ENCODE measurements around the gene NDEL1.

Gene NDEL1

DNA sequence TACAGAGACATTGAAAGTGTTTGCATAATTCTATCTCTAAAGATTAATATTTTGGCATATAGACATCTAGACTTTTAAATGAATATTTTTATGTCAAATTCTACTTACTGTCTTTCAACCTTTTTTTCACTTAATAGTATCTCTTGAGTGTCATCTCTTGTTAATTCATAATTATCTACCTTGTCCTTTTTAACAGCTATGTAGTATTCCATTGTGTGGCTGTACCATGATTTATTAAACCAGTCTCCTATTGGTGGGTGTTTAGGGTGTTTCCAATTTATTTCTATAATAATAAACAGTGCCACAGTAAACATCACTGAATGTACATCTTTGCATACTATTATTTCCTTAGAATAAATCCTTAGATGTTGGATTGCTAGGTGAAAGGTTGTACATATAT, 21.7 kb upstream of the NDEL1 start:
- in situ Hi-C loops (cut with MboI; ENCODE audit: low sequenced_read_pairs, unreplicated experiment) = loop anchor here (10.0 to 25.0 kb wide), 2 partner anchors 331 to 573 kb away; partner anchors contain the start of gene CCDC42
- DNase-seq (ENCODE audit: low spot score) = no peak
- TF ChIP-seq, protein P1, sequence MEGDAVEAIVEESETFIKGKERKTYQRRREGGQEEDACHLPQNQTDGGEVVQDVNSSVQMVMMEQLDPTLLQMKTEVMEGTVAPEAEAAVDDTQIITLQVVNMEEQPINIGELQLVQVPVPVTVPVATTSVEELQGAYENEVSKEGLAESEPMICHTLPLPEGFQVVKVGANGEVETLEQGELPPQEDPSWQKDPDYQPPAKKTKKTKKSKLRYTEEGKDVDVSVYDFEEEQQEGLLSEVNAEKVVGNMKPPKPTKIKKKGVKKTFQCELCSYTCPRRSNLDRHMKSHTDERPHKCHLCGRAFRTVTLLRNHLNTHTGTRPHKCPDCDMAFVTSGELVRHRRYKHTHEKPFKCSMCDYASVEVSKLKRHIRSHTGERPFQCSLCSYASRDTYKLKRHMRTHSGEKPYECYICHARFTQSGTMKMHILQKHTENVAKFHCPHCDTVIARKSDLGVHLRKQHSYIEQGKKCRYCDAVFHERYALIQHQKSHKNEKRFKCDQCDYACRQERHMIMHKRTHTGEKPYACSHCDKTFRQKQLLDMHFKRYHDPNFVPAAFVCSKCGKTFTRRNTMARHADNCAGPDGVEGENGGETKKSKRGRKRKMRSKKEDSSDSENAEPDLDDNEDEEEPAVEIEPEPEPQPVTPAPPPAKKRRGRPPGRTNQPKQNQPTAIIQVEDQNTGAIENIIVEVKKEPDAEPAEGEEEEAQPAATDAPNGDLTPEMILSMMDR (IDR thresholded peaks at IDR 0.05; ENCODE audit: borderline replicate concordance, control extremely low read depth, extremely low read depth, insufficient read depth, missing control alignments) = no peak

DNA sequence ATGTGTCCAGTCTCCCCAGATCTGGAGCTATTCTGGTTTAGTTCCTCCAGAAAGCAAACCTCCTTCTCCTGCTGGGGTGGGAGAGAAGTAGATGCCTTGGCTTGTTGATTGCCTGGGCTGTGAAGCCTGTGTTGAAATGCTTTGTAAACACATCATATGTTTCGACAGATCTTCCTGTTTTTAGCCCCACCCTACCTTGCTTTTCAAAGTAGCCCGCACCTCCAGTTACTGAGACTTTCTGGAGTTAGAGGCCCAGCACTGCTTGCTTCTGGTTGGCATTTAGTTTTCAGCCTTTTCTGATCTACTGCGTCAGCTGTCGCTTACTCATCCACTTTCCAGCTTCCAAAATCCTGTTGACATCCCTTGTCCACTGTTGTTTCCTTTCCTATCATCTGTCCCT, 17.9 kb upstream of the NDEL1 start:
- TF ChIP-seq, protein P1 (IDR thresholded peaks at IDR 0.05; ENCODE audit: borderline replicate concordance, control extremely low read depth, extremely low read depth, insufficient read depth, missing control alignments) = no peak
- no peak for DNase-seq (ENCODE audit: low spot score)
- in situ Hi-C loops (cut with MboI; ENCODE audit: low sequenced_read_pairs, unreplicated experiment) = loop anchor here (10.0 to 25.0 kb wide), 2 partner anchors 327 to 569 kb away; partner anchors contain the start of gene CCDC42

DNA sequence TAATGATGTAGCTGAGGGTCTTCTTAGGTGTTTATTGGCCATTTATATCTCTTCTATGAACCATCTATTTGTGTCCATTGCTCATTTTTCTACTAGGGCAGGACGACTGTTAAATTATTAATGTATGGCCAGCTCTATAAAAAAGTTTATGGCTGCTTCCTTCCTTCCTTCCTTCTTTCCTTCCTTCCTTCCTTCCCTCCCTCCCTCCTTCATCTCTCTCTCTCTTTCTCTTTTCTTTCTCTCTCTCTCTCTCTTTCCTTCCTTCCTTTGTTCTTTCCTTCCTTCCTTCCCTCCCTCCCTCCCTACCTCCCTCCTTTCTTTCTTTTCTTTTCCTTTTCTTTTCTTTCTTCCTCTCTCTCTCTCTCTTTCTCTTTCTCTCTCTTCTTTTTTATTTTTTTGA, 17.2 kb upstream of the NDEL1 start:
- DNase-seq (ENCODE audit: low spot score) = no peak
- TF ChIP-seq, protein P1 (IDR thresholded peaks at IDR 0.05; ENCODE audit: borderline replicate concordance, control extremely low read depth, extremely low read depth, insufficient read depth, missing control alignments) = no peak
- in situ Hi-C loops (cut with MboI; ENCODE audit: low sequenced_read_pairs, unreplicated experiment) = loop anchor here (10.0 to 25.0 kb wide), 2 partner anchors 326 to 569 kb away; partner anchors contain the start of gene CCDC42

DNA sequence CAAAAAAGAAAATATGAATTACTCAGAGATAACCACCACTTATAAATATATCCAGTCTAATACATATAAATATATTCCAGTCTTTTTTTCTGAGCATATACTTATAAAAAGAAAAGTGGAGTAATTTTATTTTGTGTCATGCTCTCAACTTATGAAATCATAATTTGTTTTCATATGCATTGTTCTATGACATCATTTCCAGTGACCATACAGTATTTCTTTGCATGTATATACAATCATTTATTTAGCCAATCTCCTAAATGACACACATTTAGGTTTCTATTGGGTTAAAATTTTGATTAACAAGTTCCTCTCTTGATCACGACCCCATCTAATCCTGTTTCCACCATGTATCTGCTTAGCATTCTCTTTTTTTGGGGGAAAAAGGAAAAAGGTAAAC, 16.4 kb upstream of the NDEL1 start:
- TF ChIP-seq, protein P1 (IDR thresholded peaks at IDR 0.05; ENCODE audit: borderline replicate concordance, control extremely low read depth, extremely low read depth, insufficient read depth, missing control alignments) = no peak
- no peak for DNase-seq (ENCODE audit: low spot score)
- in situ Hi-C loops (cut with MboI; ENCODE audit: low sequenced_read_pairs, unreplicated experiment) = loop anchor here (10.0 to 25.0 kb wide), 2 partner anchors 325 to 568 kb away; partner anchors contain the start of gene CCDC42

DNA sequence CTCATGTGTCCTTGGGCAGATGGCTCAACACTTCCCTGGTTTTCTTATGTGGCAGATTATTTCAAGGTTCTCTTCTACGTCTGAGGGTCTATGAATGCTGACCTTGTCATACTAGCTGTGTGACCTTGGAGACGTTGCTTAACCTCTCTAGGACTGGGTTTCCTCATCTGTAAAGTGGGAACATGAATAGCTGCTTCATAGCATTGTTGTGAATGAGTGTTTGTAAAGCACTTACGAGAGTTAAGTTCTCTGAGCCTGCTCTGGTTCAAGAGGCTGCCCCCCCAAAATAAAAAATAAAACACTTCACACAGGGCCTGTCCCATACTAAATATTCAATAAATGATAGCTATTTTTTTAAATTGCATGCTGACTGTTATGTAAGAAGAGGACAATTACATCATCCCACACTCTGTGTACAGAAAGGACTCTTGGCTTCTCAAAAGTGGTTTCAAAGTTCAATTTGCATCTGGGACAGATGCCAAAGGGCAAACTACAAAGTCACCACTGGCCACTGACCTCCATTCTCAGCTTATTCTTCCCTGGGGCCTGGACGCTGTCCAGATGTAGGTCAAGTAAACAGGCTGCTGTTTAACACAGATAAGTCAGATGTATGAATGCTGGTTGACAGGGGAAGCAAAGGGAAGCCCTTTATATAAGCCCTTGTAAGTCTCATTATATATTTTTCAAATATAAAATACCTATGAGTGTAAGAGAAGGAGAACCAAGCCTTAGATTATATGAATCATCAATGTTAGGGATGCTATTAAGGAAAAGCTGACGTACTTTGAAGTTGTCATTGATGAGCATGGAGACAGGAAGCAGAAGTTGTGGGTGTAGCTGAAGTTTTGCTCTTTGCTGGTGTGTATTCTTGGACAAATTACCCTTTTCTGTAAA, 15.4 kb upstream of the NDEL1 start:
- no peak for DNase-seq (ENCODE audit: low spot score)
- TF ChIP-seq, protein P1 (IDR thresholded peaks at IDR 0.05; ENCODE audit: borderline replicate concordance, control extremely low read depth, extremely low read depth, insufficient read depth, missing control alignments) = no peak
- in situ Hi-C loops (cut with MboI; ENCODE audit: low sequenced_read_pairs, unreplicated experiment) = loop anchor here (25.0 kb wide), 1 partner anchor 567 kb away; no protein-coding TSS in a partner anchor

DNA sequence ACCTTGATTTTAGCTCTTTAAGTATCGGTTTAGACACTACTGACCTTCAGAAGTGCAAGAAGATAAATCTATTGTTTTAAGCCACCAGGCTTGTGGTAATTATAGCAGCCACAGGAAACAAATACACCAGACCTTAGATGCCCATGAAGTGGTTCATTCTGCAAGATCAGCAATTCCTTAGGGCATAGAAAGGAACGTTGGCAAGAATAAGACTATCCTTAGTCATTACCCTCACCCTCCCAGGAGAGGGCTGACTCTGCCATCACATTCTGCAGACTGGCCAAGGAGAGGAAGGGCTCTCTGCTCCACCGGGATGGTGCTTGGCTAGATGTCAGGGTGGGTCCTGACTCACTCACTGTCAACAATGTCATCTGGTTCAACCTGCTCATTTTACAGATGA, 14.1 kb upstream of the NDEL1 start:
- in situ Hi-C loops (cut with MboI; ENCODE audit: low sequenced_read_pairs, unreplicated experiment) = loop anchor here (25.0 kb wide), 1 partner anchor 566 kb away; no protein-coding TSS in a partner anchor
- TF ChIP-seq, protein P1 (IDR thresholded peaks at IDR 0.05; ENCODE audit: borderline replicate concordance, control extremely low read depth, extremely low read depth, insufficient read depth, missing control alignments) = no peak
- no peak for DNase-seq (ENCODE audit: low spot score)

Measured in GM13976 (cell line).